Thyroid gland (tissue), 4 donors: ENCODE measurements around the gene ACIN1.

Source experiments
- POLR2A ChIP-seq, 2 donors: fragments of 450-650 bp; IDR thresholded peaks; one replicate each; pipeline ENCODE4 v1.6.1; 2017; ENCODE audit warnings: antibody characterized with exemption in 2 of 2, mild to moderate bottlenecking in 2 of 2, moderate library complexity in 1 of 2
- TF ChIP-seq, protein P1 (sequence below), 6 experiments: fragments of 200-600 bp in 3 of 6; fragments of 450-650 bp in 3 of 6; sonication (generic) in 3 of 6; IDR thresholded peaks; one replicate each; pipeline ENCODE4 v1.5.1; 2016 to 2019; ENCODE audit warnings: antibody characterized with exemption in 6 of 6, mild to moderate bottlenecking in 2 of 6, inconsistent platforms in 1 of 6, moderate library complexity in 1 of 6

DNA sequence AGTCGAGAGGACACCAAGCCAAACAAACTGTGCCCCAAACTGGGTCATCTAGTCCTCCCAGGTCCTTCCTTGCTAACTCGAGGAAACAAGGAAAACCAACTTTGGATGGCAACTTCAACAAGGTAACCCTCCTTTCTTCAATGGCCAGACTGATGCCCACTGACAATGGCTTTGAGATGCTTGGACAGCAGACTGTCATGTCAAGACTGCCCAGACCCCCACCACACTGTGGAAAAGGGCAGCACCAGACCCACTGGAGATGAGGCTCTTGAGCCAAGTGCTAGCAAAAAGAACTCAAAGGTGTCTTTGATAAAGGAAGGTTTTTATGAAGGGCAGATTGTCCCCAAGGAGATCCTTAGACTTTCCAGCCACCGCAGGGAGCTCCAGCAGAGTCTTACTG, 28.6 kb downstream of the ACIN1 start:
- TF ChIP-seq, protein P1, sequence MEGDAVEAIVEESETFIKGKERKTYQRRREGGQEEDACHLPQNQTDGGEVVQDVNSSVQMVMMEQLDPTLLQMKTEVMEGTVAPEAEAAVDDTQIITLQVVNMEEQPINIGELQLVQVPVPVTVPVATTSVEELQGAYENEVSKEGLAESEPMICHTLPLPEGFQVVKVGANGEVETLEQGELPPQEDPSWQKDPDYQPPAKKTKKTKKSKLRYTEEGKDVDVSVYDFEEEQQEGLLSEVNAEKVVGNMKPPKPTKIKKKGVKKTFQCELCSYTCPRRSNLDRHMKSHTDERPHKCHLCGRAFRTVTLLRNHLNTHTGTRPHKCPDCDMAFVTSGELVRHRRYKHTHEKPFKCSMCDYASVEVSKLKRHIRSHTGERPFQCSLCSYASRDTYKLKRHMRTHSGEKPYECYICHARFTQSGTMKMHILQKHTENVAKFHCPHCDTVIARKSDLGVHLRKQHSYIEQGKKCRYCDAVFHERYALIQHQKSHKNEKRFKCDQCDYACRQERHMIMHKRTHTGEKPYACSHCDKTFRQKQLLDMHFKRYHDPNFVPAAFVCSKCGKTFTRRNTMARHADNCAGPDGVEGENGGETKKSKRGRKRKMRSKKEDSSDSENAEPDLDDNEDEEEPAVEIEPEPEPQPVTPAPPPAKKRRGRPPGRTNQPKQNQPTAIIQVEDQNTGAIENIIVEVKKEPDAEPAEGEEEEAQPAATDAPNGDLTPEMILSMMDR (IDR thresholded peaks at IDR 0.05): no peak
- TF ChIP-seq POLR2A (IDR thresholded peaks at IDR 0.05): no peak
